IPS DF 6.9 (cell line): ENCODE data around the gene MRPS34.

Experiments
- DNase-seq: peaks from one replicate; pipeline ENCODE4 v3.0.0-alpha.2; 2013; ENCODE audit warnings: low read depth, low spot score
- H3K27ac ChIP-seq: one replicate; pipeline ENCODE4 v1.5.1; 2013; ENCODE audit warnings: low read length, control low read depth
- H3K27me3 ChIP-seq: 2 replicates; pipeline ENCODE4 v1.6.1; 2013; ENCODE audit warnings: mild to moderate bottlenecking, low read length; ENCODE audit not compliant: control insufficient read depth, insufficient read depth
- H3K36me3 ChIP-seq: 2 replicates; pipeline ENCODE4 v1.6.1; 2013; ENCODE audit warnings: low read length; ENCODE audit not compliant: control insufficient read depth, insufficient read depth
- H3K4me1 ChIP-seq: 2 replicates; pipeline ENCODE4 v1.6.1; 2013; ENCODE audit warnings: low read length; ENCODE audit not compliant: control insufficient read depth, insufficient read depth
- H3K4me3 ChIP-seq: 2 replicates; pipeline ENCODE4 v1.5.1; 2013; ENCODE audit warnings: mild to moderate bottlenecking, low read length
- H3K9me3 ChIP-seq: 2 replicates; pipeline ENCODE4 v1.6.1; 2013; ENCODE audit warnings: low read length, inconsistent platforms; ENCODE audit not compliant: control insufficient read depth, insufficient read depth
- WGBS: extraction: QIAGEN DNeasy Blood & Tissue Kit; methylation state at CpG from one replicate; pipeline ENCODE4 v1.1.7; 2013; ENCODE audit warnings: mixed read lengths, missing lambda C conversion rate; ENCODE audit not compliant: insufficient read length, insufficient coverage; 5-methylcytosine and 5-hydroxymethylcytosine counted together

Gene MRPS34

GRCh38 chr16:1788708-1789100, 15.8 kb upstream of the MRPS34 start:
- peaks cover 31% of the 10 kb centered on the region for H3K36me3 ChIP-seq
- no peaks in the 10 kb centered on the region for H3K27me3 ChIP-seq
- no peaks in the 10 kb centered on the region; the same call in 1 of the 2 replicates for H3K4me1 ChIP-seq
- H3K9me3 ChIP-seq: no peaks in the 10 kb centered on the region
- H3K27ac ChIP-seq: no peak overlapping the region
- H3K4me3 ChIP-seq: no peak overlapping the region
- no peak for DNase-seq
- WGBS: no CpG with 5 or more reads among the region's 19 CpGs

- H3K27ac ChIP-seq: no peak overlapping the region
- peaks cover 31% of the 10 kb centered on the region for H3K36me3 ChIP-seq
Measured at GRCh38 chr16:1788095-1788707, 15.3 kb upstream of the MRPS34 start.

GRCh38 chr16:1787322-1788094, 14.6 kb upstream of the MRPS34 start:
- Histone ChIP-seq H3K27me3 (no peaks in the 10 kb centered on the region), H3K9me3 (no peaks in the 10 kb centered on the region), H3K4me3 (no peak overlapping the region), H3K4me1 (no peaks in the 10 kb centered on the region), H3K36me3 (peaks cover 31% of the 10 kb centered on the region), H3K27ac (no peak overlapping the region)
- WGBS: no CpG with 5 or more reads among the region's 44 CpGs
- no peak for DNase-seq

More at GRCh38 chr16:1788095-1788707, 15.3 kb upstream of the MRPS34 start:
- no CpG with 5 or more reads among the region's 38 CpGs for WGBS
- no peak for DNase-seq
- H3K4me3 ChIP-seq: no peak overlapping the region
- H3K27me3 ChIP-seq: no peaks in the 10 kb centered on the region
- H3K9me3 ChIP-seq: no peaks in the 10 kb centered on the region
- no peaks in the 10 kb centered on the region; the same call in 1 of the 2 replicates for H3K4me1 ChIP-seq

GRCh38 chr16:1787056-1787321, 14.1 kb upstream of the MRPS34 start:
- no peaks in the 10 kb centered on the region for H3K27me3 ChIP-seq
- H3K4me3 ChIP-seq: no peak overlapping the region
- H3K27ac ChIP-seq: no peak overlapping the region
- H3K36me3 ChIP-seq: peaks cover 31% of the 10 kb centered on the region
- DNase-seq: no peak
- WGBS: no CpG with 5 or more reads among the region's 6 CpGs
- H3K9me3 ChIP-seq: no peaks in the 10 kb centered on the region
- H3K4me1 ChIP-seq: no peaks in the 10 kb centered on the region

GRCh38 chr16:1786242-1787055, 13.5 kb upstream of the MRPS34 start:
- peaks cover 31% of the 10 kb centered on the region for H3K36me3 ChIP-seq
- no CpG with 5 or more reads among the region's 51 CpGs for WGBS
- no peak overlapping the region for H3K4me3 ChIP-seq

GRCh38 chr16:1785846-1786170, 12.9 kb upstream of the MRPS34 start:
- WGBS: no CpG with 5 or more reads among the region's 14 CpGs
- Histone ChIP-seq H3K27me3 (no peaks in the 10 kb centered on the region), H3K27ac (no peak overlapping the region), H3K4me3 (no peak overlapping the region), H3K9me3 (no peaks in the 10 kb centered on the region), H3K36me3 (peaks cover 31% of the 10 kb centered on the region), H3K4me1 (no peaks in the 10 kb centered on the region)
- DNase-seq: no peak

More at GRCh38 chr16:1786242-1787055, 13.5 kb upstream of the MRPS34 start:
- no peaks in the 10 kb centered on the region for H3K27me3 ChIP-seq
- no peak overlapping the region for H3K27ac ChIP-seq
- H3K4me1 ChIP-seq: no peaks in the 10 kb centered on the region
- H3K9me3 ChIP-seq: no peaks in the 10 kb centered on the region
- DNase-seq: no peak

- no CpG with 5 or more reads among the region's 26 CpGs for WGBS
- H3K4me3 ChIP-seq: no peak overlapping the region
- H3K4me1 ChIP-seq: no peaks in the 10 kb centered on the region
- no peaks in the 10 kb centered on the region for H3K27me3 ChIP-seq
- no peak overlapping the region for H3K27ac ChIP-seq
- no peaks in the 10 kb centered on the region for H3K9me3 ChIP-seq
- peaks cover 28% of the 10 kb centered on the region for H3K36me3 ChIP-seq
- DNase-seq: no peak
Measured at GRCh38 chr16:1784977-1785845, 12.3 kb upstream of the MRPS34 start.

- Histone ChIP-seq H3K4me3 (peak within 1 kb of the TSS; percentile 92), H3K36me3 (peaks cover 22% of the 10 kb centered on the region), H3K9me3 (no peaks in the 10 kb centered on the region), H3K27ac (no peak within 1 kb of the TSS), H3K27me3 (no peaks in the 10 kb centered on the region), H3K4me1 (no peaks in the 10 kb centered on the region)
- no CpG with 5 or more reads among the region's 102 CpGs for WGBS
- peak; percentile 100 for DNase-seq
Measured at GRCh38 chr16:1782408-1783264, 9.7 kb upstream of the MRPS34 start, which contains the start of the genes NUBP2 and SPSB3. Gene NUBP2, plus strand, starts transcription at chr16:1782960. Its CDS starts 61 bp downstream, at chr16:1783021. Gene SPSB3, minus strand, starts transcription at chr16:1782571. Its CDS starts 1,088 bp downstream, at chr16:1781483.

- Histone ChIP-seq H3K27ac (no peak overlapping the region), H3K9me3 (no peaks in the 10 kb centered on the region), H3K36me3 (peaks cover 26% of the 10 kb centered on the region), H3K4me3 (peak overlapping the region; percentile 92), H3K4me1 (no peaks in the 10 kb centered on the region), H3K27me3 (no peaks in the 10 kb centered on the region)
- no CpG with 5 or more reads among the region's 70 CpGs for WGBS
- no peak for DNase-seq
Measured at GRCh38 chr16:1781758-1782407, 8.9 kb upstream of the MRPS34 start.
